Activated T-cell treated with anti-CD3 and anti-CD28 coated beads for 24 hours (primary cell): ENCODE data around the gene ELOVL4.
A peak's percentile ranks its signal among the peaks of the same experiment; 100 is the strongest.

Experiments
- DNase-seq: peaks from one replicate; pipeline ENCODE4 v3.0.0-alpha.2; 2020; ENCODE audit warnings: low read depth

ELOVL4 gene

GRCh38 chr6:79911992-79912391, 35.4 kb downstream of the ELOVL4 start:
- DNase-seq, result no peak

- no peak for DNase-seq
Observed at GRCh38 chr6:79909517-79909916, 37.8 kb downstream of the ELOVL4 start.

- DNase-seq, result no peak
Observed at GRCh38 chr6:79902046-79902445, 45.3 kb downstream of the ELOVL4 start.

GRCh38 chr6:79898076-79898475, 49.3 kb downstream of the ELOVL4 start:
- no peak for DNase-seq

- no peak for DNase-seq
Observed at GRCh38 chr6:79896075-79896449, 51.3 kb downstream of the ELOVL4 start.

GRCh38 chr6:79895382-79896074, 51.8 kb downstream of the ELOVL4 start:
- DNase-seq, result no peak

- DNase-seq, result no peak
Observed at GRCh38 chr6:79894939-79895338, 52.4 kb downstream of the ELOVL4 start.

GRCh38 chr6:79888587-79888986, 58.8 kb downstream of the ELOVL4 start:
- DNase-seq, result no peak

- DNase-seq, result no peak
Observed at GRCh38 chr6:79878142-79878748, 69.1 kb downstream of the ELOVL4 start.

- no peak for DNase-seq
Observed at GRCh38 chr6:79874531-79875134, 72.7 kb downstream of the ELOVL4 start.

GRCh38 chr6:79872986-79873385, 74.4 kb downstream of the ELOVL4 start:
- no peak for DNase-seq

GRCh38 chr6:79872303-79872702, 75.0 kb downstream of the ELOVL4 start:
- no peak for DNase-seq

- peak; percentile 79 for DNase-seq
Observed at GRCh38 chr6:79869600-79870084, 77.7 kb downstream of the ELOVL4 start.

GRCh38 chr6:79869184-79869583, 78.2 kb downstream of the ELOVL4 start:
- DNase-seq, result no peak

GRCh38 chr6:79868098-79868722, 79.1 kb downstream of the ELOVL4 start:
- DNase-seq, result no peak
